ENCODE data around the gene ERAP2.

DNA sequence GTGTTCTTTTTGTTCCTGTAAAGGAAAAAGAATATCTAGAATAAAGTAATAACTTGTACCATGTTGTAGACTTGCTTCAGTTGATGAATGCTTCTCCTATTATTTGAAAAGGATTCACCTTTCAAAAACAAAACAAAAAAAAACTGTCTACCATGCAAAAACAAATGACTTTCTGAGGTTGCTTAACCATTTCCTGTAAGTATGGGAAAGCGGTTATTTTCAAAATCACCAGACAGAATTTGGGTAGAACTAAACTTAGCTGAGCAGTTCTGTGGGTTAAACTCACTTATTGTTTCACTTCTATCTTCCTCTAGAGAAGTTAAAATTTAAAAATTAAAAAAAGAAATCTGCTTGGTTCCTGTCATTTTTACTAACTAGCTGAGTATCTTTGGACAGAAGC is 84.8 kb downstream of the ERAP2 start:
- TF ChIP-seq, protein P1, sequence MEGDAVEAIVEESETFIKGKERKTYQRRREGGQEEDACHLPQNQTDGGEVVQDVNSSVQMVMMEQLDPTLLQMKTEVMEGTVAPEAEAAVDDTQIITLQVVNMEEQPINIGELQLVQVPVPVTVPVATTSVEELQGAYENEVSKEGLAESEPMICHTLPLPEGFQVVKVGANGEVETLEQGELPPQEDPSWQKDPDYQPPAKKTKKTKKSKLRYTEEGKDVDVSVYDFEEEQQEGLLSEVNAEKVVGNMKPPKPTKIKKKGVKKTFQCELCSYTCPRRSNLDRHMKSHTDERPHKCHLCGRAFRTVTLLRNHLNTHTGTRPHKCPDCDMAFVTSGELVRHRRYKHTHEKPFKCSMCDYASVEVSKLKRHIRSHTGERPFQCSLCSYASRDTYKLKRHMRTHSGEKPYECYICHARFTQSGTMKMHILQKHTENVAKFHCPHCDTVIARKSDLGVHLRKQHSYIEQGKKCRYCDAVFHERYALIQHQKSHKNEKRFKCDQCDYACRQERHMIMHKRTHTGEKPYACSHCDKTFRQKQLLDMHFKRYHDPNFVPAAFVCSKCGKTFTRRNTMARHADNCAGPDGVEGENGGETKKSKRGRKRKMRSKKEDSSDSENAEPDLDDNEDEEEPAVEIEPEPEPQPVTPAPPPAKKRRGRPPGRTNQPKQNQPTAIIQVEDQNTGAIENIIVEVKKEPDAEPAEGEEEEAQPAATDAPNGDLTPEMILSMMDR (conservative IDR thresholded peaks at IDR 0.05 in 1 of 2, IDR thresholded peaks at IDR 0.05 in 1 of 2; ENCODE audit: extremely low read depth in 1 of 2, insufficient read depth in 1 of 2, low read depth in 1 of 2, low read length in 2 of 2), result no peak
- no peak for TF ChIP-seq EZH2 (IDR thresholded peaks at IDR 0.05; ENCODE audit: borderline replicate concordance, low read length)

Data from mammary epithelial cell (primary cell).